Suprapubic skin (tissue), 3 donors: ENCODE measurements around the gene DAND5.

Source experiments
- POLR2A ChIP-seq, 2 donors: fragments of 450-650 bp; IDR thresholded peaks; one replicate each; pipeline ENCODE4 v1.6.1; 2017; ENCODE audit warnings: antibody characterized with exemption in 2 of 2, mild to moderate bottlenecking in 2 of 2, moderate library complexity in 2 of 2
- TF ChIP-seq, protein P1 (sequence below), 2 donors: fragments of 200-600 bp in 1 of 2; fragments of 450-650 bp in 1 of 2; sonication (generic) in 1 of 2; IDR thresholded peaks; one replicate each; pipeline ENCODE4 v1.5.1; 2016 to 2019; ENCODE audit warnings: antibody characterized with exemption in 2 of 2, mild to moderate bottlenecking in 1 of 2, moderate library complexity in 1 of 2

DNA sequence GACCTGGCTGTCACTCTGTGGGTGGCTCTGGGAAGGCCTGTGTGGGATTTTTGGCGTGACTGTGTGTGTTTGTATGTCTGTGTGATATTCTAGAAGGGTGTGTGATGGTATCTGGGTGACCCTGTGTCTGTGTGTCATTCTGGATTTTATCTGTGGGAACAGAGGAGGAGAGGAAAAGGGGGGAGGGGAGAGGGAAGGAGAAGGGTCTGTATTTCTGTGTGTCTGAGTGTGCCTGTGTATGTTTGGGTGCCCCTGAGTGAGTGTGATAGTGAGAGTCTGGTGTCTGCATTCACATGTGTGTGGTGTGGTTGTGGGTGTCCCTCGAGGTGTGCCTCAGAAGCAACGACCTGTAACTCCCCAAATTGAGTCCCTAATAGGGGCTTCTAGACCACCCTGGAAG, 17.8 kb downstream of the DAND5 start:
- no peak for TF ChIP-seq POLR2A (IDR thresholded peaks at IDR 0.05)
- TF ChIP-seq, protein P1, sequence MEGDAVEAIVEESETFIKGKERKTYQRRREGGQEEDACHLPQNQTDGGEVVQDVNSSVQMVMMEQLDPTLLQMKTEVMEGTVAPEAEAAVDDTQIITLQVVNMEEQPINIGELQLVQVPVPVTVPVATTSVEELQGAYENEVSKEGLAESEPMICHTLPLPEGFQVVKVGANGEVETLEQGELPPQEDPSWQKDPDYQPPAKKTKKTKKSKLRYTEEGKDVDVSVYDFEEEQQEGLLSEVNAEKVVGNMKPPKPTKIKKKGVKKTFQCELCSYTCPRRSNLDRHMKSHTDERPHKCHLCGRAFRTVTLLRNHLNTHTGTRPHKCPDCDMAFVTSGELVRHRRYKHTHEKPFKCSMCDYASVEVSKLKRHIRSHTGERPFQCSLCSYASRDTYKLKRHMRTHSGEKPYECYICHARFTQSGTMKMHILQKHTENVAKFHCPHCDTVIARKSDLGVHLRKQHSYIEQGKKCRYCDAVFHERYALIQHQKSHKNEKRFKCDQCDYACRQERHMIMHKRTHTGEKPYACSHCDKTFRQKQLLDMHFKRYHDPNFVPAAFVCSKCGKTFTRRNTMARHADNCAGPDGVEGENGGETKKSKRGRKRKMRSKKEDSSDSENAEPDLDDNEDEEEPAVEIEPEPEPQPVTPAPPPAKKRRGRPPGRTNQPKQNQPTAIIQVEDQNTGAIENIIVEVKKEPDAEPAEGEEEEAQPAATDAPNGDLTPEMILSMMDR (IDR thresholded peaks at IDR 0.05), result no peak
